Mammary epithelial cell (primary cell): ENCODE data around the gene APCDD1L.
"Not testable (repeated sequence)": the region's sequence is repeated elsewhere in the genome, so short reads cannot be mapped to it uniquely, and the experiment has no call there.

ENCODE experiments used
- CTCF ChIP-seq, 2 donors: IDR thresholded peaks in 1 of 2; conservative IDR thresholded peaks in 1 of 2; 2 replicates each; pipeline ENCODE4 v1.5.1; 2011 to 2012; ENCODE audit warnings: inconsistent platforms in 2 of 2, low read length in 2 of 2, mild to moderate bottlenecking in 2 of 2, control low read depth in 1 of 2, low read depth in 1 of 2; ENCODE audit not compliant: insufficient read depth in 1 of 2; ENCODE audit errors: extremely low read depth in 1 of 2
- EZH2 ChIP-seq: IDR thresholded peaks from 2 replicates; pipeline ENCODE4 v1.6.1; 2012; ENCODE audit warnings: low read length, inconsistent platforms, borderline replicate concordance

GRCh38 chr20:58414216-58414615, 101.0 kb downstream of the APCDD1L start:
- TF ChIP-seq CTCF (conservative IDR thresholded peaks at IDR 0.05 in 1 of 2, IDR thresholded peaks at IDR 0.05 in 1 of 2; ENCODE audit: extremely low read depth in 1 of 2, insufficient read depth in 1 of 2, low read depth in 1 of 2, low read length in 2 of 2); EZH2: not testable (repeated sequence)
